Trophoblast cell (in vitro differentiated cells and primary cell): ENCODE data around the gene RPL10A.

Experiments
- DNase-seq, 2 donors: peaks; one replicate each; pipeline ENCODE4 v3.0.0-alpha.2; 2016
- H2AFZ ChIP-seq: 2 replicates; pipeline ENCODE4 v1.6.1; 2013; ENCODE audit warnings: low read length, moderate library complexity, mild to moderate bottlenecking; ENCODE audit not compliant: insufficient read depth, poor library complexity
- H2AK5ac ChIP-seq: 2 replicates; pipeline ENCODE4 v1.6.1; 2013; ENCODE audit warnings: mild to moderate bottlenecking, low read length
- H2BK120ac ChIP-seq: 2 replicates; pipeline ENCODE4 v1.6.1; 2013; ENCODE audit warnings: low read length, mild to moderate bottlenecking, moderate library complexity; ENCODE audit not compliant: insufficient read depth, poor library complexity
- H2BK12ac ChIP-seq: 2 replicates; pipeline ENCODE4 v1.6.1; 2013; ENCODE audit warnings: mild to moderate bottlenecking, low read length, moderate library complexity
- H2BK5ac ChIP-seq: 2 replicates; pipeline ENCODE4 v1.6.1; 2013; ENCODE audit warnings: low read length, low read depth, moderate library complexity, mild to moderate bottlenecking; ENCODE audit not compliant: poor library complexity
- H3K14ac ChIP-seq: 2 replicates; pipeline ENCODE4 v1.6.1; 2013; ENCODE audit warnings: mild to moderate bottlenecking, low read length
- H3K18ac ChIP-seq: 2 replicates; pipeline ENCODE4 v1.6.1; 2013; ENCODE audit warnings: mild to moderate bottlenecking, low read length
- H3K23ac ChIP-seq: 2 replicates; pipeline ENCODE4 v1.6.1; 2013; ENCODE audit warnings: low read length
- H3K27ac ChIP-seq: 2 replicates; pipeline ENCODE4 v1.5.1; 2013; ENCODE audit warnings: low read depth, mild to moderate bottlenecking, inconsistent platforms, low read length, moderate library complexity
- H3K27me3 ChIP-seq: 2 replicates; pipeline ENCODE4 v1.6.1; 2013; ENCODE audit warnings: inconsistent platforms, mild to moderate bottlenecking, low read length, moderate library complexity; ENCODE audit not compliant: insufficient read depth
- H3K36me3 ChIP-seq, 2 experiments: 1 replicate in 1 of 2; 2 replicates in 1 of 2; pipeline ENCODE4 v1.6.1; 2013; ENCODE audit warnings: low read length in 2 of 2, mild to moderate bottlenecking in 2 of 2, moderate library complexity in 1 of 2; ENCODE audit not compliant: insufficient read depth in 2 of 2, control insufficient read depth in 1 of 2
- H3K4ac ChIP-seq: 2 replicates; pipeline ENCODE4 v1.6.1; 2013; ENCODE audit warnings: low read depth, mild to moderate bottlenecking, low read length, moderate library complexity
- H3K4me1 ChIP-seq, 2 experiments: 1 replicate in 1 of 2; 2 replicates in 1 of 2; pipeline ENCODE4 v1.6.1; 2013; ENCODE audit warnings: low read length in 2 of 2, mild to moderate bottlenecking in 2 of 2, moderate library complexity in 1 of 2; ENCODE audit not compliant: insufficient read depth in 2 of 2, control insufficient read depth in 1 of 2
- H3K4me2 ChIP-seq: 2 replicates; pipeline ENCODE4 v1.6.1; 2013; ENCODE audit warnings: inconsistent platforms, mild to moderate bottlenecking, low read length, moderate library complexity
- H3K4me3 ChIP-seq: 2 replicates; pipeline ENCODE4 v1.5.1; 2013; ENCODE audit warnings: mild to moderate bottlenecking, low read depth, low read length, inconsistent platforms
- H3K79me1 ChIP-seq: one replicate; pipeline ENCODE4 v1.6.1; 2013; ENCODE audit warnings: low read length
- H3K79me2 ChIP-seq: 2 replicates; pipeline ENCODE4 v1.6.1; 2013; ENCODE audit warnings: low read length, mild to moderate bottlenecking; ENCODE audit not compliant: control insufficient read depth, insufficient read depth, poor library complexity
- H3K9ac ChIP-seq: 2 replicates; pipeline ENCODE4 v1.6.1; 2013; ENCODE audit warnings: mild to moderate bottlenecking, low read length
- H3K9me3 ChIP-seq: 2 replicates; pipeline ENCODE4 v1.6.1; 2013; ENCODE audit warnings: low read depth, mild to moderate bottlenecking, control low read depth, inconsistent platforms, low read length; ENCODE audit not compliant: insufficient read depth
- H4K12ac ChIP-seq: 2 replicates; pipeline ENCODE4 v1.6.1; 2013; ENCODE audit warnings: low read depth, mild to moderate bottlenecking, low read length, moderate library complexity
- H4K8ac ChIP-seq: 2 replicates; pipeline ENCODE4 v1.6.1; 2013; ENCODE audit warnings: low read depth, mild to moderate bottlenecking, low read length, moderate library complexity
- H4K91ac ChIP-seq: one replicate; pipeline ENCODE4 v1.6.1; 2013; ENCODE audit warnings: low read depth, mild to moderate bottlenecking, low read length, moderate library complexity
- WGBS: extraction: QIAGEN DNeasy Blood & Tissue Kit; methylation state at CpG from one replicate; pipeline ENCODE4 v1.1.7; 2013; ENCODE audit warnings: missing lambda C conversion rate; ENCODE audit not compliant: insufficient read length, insufficient coverage; ENCODE audit errors: extremely low coverage; 5-methylcytosine and 5-hydroxymethylcytosine counted together

The RPL10A gene

GRCh38 chr6:35470663-35471120 lies 2.5 kb downstream of the RPL10A start:
- Histone ChIP-seq H3K9me3 (no peaks in the 10 kb centered on the region), H3K14ac (no peak overlapping the region), H4K91ac (no peak overlapping the region), H3K18ac (no peak overlapping the region), H3K4me3 (no peak overlapping the region), H2AK5ac (no peak overlapping the region), H4K8ac (no peak overlapping the region), H3K36me3 (peaks cover 61 to 63% of the 10 kb centered on the region in 2 experiments), H3K9ac (no peak overlapping the region), H3K23ac (no peak overlapping the region), H3K79me2 (peaks cover 19% of the 10 kb centered on the region), H3K27me3 (no peaks in the 10 kb centered on the region), H4K12ac (no peak overlapping the region), H3K79me1 (peaks cover 15% of the 10 kb centered on the region), H2BK12ac (no peak overlapping the region), H2BK120ac (no peak overlapping the region), H2AFZ (no peak overlapping the region), H3K27ac (peak overlapping the region; percentile 61), H3K4me1 (peaks cover 11 to 21% of the 10 kb centered on the region in 2 experiments), H2BK5ac (no peak overlapping the region), H3K4ac (no peak overlapping the region), H3K4me2 (peak overlapping the region; percentile 42)
- no peak for DNase-seq
- no CpG with 5 or more reads among the region's 3 CpGs for WGBS

- Histone ChIP-seq H3K14ac (no peak overlapping the region), H3K4me1 (peaks cover 11 to 21% of the 10 kb centered on the region in 2 experiments), H3K9ac (no peak overlapping the region), H3K9me3 (no peaks in the 10 kb centered on the region), H3K23ac (no peak overlapping the region), H2BK5ac (no peak overlapping the region), H3K4me3 (no peak overlapping the region), H2BK12ac (no peak overlapping the region), H2AK5ac (no peak overlapping the region), H2AFZ (no peak overlapping the region), H2BK120ac (no peak overlapping the region), H3K27me3 (no peaks in the 10 kb centered on the region), H3K79me1 (peaks cover 15% of the 10 kb centered on the region), H3K27ac (peak overlapping the region; percentile 61), H4K12ac (peak overlapping the region; percentile 27), H3K4ac (no peak overlapping the region), H3K79me2 (peaks cover 19% of the 10 kb centered on the region), H3K18ac (peak overlapping the region; percentile 39), H4K91ac (no peak overlapping the region), H3K36me3 (peaks cover 60 to 64% of the 10 kb centered on the region in 2 experiments), H3K4me2 (no peak overlapping the region), H4K8ac (peak overlapping the region; percentile 35)
- DNase-seq: peak in 1 of 2 donors; percentile 12
- WGBS: no CpG with 5 or more reads among the region's 8 CpGs
These were observed 3.7 kb downstream of the RPL10A start for GRCh38 chr6:35471836-35472345.

GRCh38 chr6:35473075-35473849 lies 5.1 kb downstream of the RPL10A start:
- H4K8ac ChIP-seq: no peak overlapping the region
- no peaks in the 10 kb centered on the region for H3K9me3 ChIP-seq
- no peaks in the 10 kb centered on the region for H3K27me3 ChIP-seq
- H3K4ac ChIP-seq: no peak overlapping the region
- H2BK12ac ChIP-seq: no peak overlapping the region
- peaks cover 6 to 14% of the 10 kb centered on the region in 2 experiments for H3K4me1 ChIP-seq
- H3K4me2 ChIP-seq: no peak overlapping the region
- no peak overlapping the region for H3K4me3 ChIP-seq
- no peak overlapping the region for H2BK5ac ChIP-seq
- peak overlapping the region; percentile 24 for H3K27ac ChIP-seq
- peaks cover 74 to 78% of the 10 kb centered on the region in 2 experiments for H3K36me3 ChIP-seq
- H2AK5ac ChIP-seq: no peak overlapping the region
- peaks cover 17% of the 10 kb centered on the region for H3K79me2 ChIP-seq
- H3K18ac ChIP-seq: no peak overlapping the region
- H3K14ac ChIP-seq: no peak overlapping the region
- H3K23ac ChIP-seq: no peak overlapping the region
- H2BK120ac ChIP-seq: no peak overlapping the region
- H4K12ac ChIP-seq: no peak overlapping the region
- H4K91ac ChIP-seq: no peak overlapping the region
- no CpG with 5 or more reads among the region's 9 CpGs for WGBS
- H3K9ac ChIP-seq: no peak overlapping the region
- peak in 1 of 2 donors; percentile 25 for DNase-seq
- H2AFZ ChIP-seq: no peak overlapping the region
- peaks cover 12% of the 10 kb centered on the region for H3K79me1 ChIP-seq

- Histone ChIP-seq H3K23ac (no peak overlapping the region), H3K9ac (no peak overlapping the region), H4K8ac (no peak overlapping the region), H3K27ac (peak overlapping the region; percentile 24), H3K4me3 (no peak overlapping the region), H4K91ac (no peak overlapping the region), H2AFZ (no peak overlapping the region), H2BK5ac (peak overlapping the region; percentile 13), H2BK12ac (no peak overlapping the region), H3K4me2 (no peak overlapping the region), H4K12ac (no peak overlapping the region), H2BK120ac (no peak overlapping the region), H3K9me3 (peaks cover 2% of the 10 kb centered on the region), H3K14ac (no peak overlapping the region), H3K36me3 (peaks cover 77 to 80% of the 10 kb centered on the region in 2 experiments), H3K4me1 (peaks cover 6 to 14% of the 10 kb centered on the region in 2 experiments), H3K79me1 (peaks cover 7% of the 10 kb centered on the region), H3K18ac (no peak overlapping the region), H3K27me3 (no peaks in the 10 kb centered on the region), H3K4ac (peak overlapping the region; percentile 30), H3K79me2 (peaks cover 11% of the 10 kb centered on the region), H2AK5ac (no peak overlapping the region)
- DNase-seq: peak in 1 of 2 donors; percentile 13
These were observed 5.6 kb downstream of the RPL10A start for GRCh38 chr6:35473850-35474130.
